ENCODE data around the gene SLCO2B1.
A peak's percentile ranks its signal among the peaks of the same experiment; 100 is the strongest.

DNA sequence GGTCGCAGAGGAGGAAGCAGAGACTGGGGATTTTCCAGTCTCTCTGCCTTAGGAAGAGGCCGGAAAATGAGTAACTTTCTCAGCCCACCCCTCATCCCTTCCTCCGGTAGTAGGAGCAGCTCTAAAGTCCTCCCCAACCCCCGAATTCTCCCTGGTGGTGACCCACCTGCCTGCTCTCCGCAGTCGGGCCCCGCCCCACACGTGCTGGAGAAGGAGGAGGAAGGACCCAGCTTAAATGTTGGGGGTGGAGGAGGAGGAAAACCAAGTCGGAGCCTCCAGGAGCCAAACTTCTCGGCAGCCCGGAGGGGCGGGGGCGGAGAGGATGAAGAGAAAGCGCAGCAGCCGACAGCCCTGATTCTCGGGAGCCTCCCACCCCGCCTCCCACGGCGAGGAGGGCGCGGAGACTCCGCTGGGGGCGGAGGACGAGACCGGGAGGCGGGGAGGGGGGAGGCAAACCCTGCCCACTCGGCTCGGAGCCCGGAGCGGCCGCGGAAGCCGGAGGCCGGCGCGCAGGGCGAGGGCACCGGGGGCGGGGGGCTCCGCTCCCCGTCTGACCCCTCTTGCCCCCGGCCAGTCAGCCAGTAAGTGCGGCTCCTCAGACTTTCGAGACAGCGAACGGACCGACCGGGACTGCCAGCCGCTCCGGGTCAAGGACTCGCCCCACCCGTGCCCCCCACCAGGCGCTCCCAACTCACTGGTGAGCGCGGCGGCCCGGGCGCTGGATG, 89.6 kb downstream of the SLCO2B1 start, which contains the start of gene TPBGL:
- TF ChIP-seq, protein P1, sequence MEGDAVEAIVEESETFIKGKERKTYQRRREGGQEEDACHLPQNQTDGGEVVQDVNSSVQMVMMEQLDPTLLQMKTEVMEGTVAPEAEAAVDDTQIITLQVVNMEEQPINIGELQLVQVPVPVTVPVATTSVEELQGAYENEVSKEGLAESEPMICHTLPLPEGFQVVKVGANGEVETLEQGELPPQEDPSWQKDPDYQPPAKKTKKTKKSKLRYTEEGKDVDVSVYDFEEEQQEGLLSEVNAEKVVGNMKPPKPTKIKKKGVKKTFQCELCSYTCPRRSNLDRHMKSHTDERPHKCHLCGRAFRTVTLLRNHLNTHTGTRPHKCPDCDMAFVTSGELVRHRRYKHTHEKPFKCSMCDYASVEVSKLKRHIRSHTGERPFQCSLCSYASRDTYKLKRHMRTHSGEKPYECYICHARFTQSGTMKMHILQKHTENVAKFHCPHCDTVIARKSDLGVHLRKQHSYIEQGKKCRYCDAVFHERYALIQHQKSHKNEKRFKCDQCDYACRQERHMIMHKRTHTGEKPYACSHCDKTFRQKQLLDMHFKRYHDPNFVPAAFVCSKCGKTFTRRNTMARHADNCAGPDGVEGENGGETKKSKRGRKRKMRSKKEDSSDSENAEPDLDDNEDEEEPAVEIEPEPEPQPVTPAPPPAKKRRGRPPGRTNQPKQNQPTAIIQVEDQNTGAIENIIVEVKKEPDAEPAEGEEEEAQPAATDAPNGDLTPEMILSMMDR (conservative IDR thresholded peaks at IDR 0.05; ENCODE audit: low read depth, low read length) = no peak
- peak; percentile 34 for TF ChIP-seq EZH2 (IDR thresholded peaks at IDR 0.05; ENCODE audit: borderline replicate concordance, low read depth, low read length, poor library complexity, severe bottlenecking)

All from A673 (cell line).